GM21526 (cell line): ENCODE measurements around the gene KDM5C.

ENCODE experiments used
- ATAC-seq: cut with Tn5 transposase; IDR thresholded peaks from one replicate; pipeline ENCODE4 v1.9.1; 2021; ENCODE audit warnings: moderate library complexity; ENCODE audit not compliant: unreplicated experiment, low FRiP score

Gene KDM5C

DNA sequence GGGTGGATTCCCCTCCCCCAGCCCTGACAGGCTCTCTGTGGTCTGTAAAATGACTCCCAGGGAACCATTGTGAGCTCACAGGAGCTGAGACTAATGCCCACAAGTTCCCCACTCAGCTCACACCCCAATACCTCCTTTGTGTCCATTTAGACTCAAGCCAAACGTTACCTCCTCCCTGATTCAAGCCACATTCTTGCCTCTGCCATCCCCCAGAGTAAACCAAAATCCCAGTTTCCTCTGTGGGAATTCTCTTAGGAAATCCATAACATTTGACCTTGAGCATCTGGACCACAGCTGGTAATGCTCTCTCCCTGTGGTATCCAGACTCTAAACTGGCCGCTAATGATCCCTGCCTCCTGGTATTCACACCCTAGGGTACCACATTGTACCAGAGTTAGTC lies 26.3 kb upstream of the KDM5C start:
- no peak for ATAC-seq

DNA sequence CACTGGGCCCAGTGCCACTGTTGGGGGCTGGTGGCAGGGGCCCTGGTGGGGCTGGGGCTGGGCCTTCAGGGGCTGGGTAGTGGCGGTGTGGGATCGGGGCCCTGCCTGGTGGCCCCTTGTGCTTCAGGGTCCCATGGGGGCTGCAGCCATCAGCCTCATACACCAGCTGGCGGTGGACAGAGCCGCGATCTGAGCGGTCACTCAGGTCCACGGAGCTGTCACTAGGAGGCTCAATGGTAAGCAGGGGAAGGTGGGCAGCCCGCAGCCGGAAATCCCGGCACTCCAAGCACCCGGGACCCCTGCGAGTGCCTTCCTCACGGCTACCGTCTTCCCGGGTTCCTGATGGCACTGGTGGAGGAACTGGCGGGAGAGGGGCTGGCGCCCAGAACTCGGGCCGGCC lies 25.5 kb upstream of the KDM5C start:
- no peak for ATAC-seq

DNA sequence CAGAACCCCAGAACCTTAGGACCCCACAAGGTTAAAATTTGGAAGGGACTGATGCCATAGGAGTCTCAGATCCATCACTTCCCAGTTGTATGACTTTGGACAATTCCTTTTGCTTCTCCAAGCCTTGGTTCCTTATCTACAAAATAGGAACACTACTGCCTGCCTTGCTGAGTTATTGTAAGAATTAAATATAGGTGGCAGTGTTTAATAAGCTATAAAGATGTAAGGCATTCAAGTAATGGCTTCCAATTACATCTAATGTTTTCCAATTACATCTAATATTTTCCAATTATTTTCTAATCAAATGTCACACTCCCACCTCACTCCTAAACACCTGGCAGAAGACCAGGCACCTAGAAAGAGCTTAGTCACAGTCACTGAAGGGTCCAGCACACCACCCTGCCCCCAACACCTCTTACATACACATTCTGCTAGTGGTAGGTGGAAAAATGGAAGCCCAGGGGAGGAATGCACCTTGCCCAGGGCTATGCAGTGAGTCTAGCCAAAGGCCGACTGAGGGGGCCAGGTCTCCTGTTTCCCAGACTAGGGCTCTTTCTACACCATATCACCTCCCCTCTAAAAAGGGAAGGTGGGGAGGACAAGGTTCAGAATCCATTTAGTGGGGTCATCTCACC lies 24.5 kb upstream of the KDM5C start:
- no peak for ATAC-seq

GRCh38 chrX:53247928-53248327 lies 22.9 kb upstream of the KDM5C start:
- no peak for ATAC-seq

- ATAC-seq, result no peak
Measured at GRCh38 chrX:53246231-53246630, 21.2 kb upstream of the KDM5C start.

DNA sequence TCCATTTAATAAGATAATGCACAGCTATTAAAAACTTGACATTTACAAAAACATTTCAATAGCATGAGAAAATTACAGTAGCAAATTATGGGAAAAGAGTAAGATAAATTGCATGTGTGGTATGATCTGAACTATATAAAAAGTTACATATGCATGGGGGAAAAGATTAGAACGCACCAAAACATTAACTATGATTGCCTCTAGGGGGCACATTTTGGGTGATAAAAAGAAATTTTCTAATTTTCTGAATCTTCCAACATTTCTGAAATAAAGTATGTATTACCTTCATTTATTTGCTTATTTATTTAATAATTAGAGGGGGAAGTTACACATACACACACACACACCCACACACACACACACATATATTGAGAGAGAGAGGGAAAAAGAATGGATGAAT lies 19.6 kb upstream of the KDM5C start:
- no peak for ATAC-seq

- no peak for ATAC-seq
Measured at GRCh38 chrX:53242310-53242709, 17.3 kb upstream of the KDM5C start.

DNA sequence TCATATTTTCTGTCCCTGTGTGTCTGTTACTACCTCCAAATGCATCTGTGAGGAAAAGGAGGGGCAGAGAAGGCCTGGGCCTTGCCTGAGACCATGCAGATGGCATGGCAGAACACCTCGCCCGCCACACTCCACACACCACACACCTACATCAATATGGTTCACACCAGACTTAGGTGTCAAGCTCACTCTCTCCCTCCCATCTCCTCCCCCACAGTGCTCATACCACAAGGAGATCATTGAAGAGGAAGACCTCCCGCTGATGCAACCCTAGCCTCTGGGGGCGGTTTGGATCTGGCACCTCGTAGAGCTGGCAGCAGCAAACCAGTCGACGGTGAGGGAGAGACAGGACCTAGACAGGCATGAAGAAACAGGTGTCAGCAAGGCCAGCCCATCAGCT lies 16.6 kb upstream of the KDM5C start:
- no peak for ATAC-seq

- no peak for ATAC-seq
Measured at GRCh38 chrX:53239474-53239873, 14.5 kb upstream of the KDM5C start.

GRCh38 chrX:53237056-53237455 lies 12.0 kb upstream of the KDM5C start:
- ATAC-seq, result no peak

- ATAC-seq, result no peak
Measured at GRCh38 chrX:53236025-53236679, 11.1 kb upstream of the KDM5C start.

DNA sequence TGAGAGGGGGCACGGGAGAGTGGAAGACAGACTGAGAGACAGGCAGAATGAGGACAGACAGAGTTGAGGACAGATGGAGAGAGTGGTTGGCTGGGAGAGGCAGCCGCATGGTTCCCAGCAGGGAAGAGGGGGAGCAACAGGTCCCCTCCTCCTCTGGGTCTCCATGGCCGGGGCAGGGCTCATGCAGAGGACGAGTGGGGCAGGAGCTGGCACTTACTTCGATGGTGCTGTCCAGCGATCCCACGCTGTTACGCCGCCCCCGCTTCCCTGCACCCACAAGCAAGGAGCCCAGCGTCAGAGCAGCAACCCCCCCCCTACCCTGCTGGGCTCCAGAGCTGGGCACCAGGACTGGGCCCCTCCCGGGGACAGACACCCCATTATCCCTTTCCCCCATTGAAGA lies 10.6 kb upstream of the KDM5C start:
- ATAC-seq, result no peak

DNA sequence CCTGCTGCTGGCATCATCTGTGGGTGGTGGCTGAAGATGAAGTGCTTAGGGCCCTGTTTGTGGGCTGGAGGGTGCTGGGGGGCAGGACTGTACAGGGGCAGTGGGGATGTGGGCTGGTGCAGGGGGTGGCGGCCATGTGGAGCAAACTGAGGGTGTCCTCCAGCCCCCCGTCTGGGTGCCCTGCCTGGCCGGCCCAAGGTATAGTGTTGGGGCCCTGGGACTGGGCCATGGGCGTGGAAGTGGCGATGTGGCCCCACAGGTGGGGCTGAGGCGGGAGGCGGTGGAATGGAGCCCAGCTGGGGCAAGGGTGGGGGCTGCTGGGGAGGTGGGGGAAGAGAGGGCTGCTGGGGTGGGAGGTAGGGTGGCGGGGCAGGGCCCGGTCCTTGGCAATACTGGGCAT lies 9.5 kb upstream of the KDM5C start:
- no peak for ATAC-seq

GRCh38 chrX:53233536-53233935 lies 8.5 kb upstream of the KDM5C start:
- ATAC-seq, result no peak

DNA sequence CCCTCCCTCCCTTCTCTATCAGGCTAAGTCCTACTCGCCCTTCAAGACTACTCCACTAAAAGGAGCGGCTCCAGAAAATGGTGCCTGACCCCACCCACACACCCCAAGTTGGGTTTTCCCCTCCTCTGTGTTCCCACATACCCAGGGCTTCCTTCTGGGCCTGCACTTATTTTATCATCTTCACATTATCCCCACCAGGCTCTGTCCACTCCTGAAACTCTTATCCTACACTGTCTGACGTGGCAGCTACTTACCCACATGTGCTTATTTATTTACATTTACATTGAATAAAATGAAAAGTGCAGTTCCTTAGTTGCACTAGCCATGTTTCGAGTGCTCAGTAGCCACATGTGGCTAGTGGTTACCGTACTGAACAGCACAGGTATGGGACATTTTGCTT lies 5.1 kb upstream of the KDM5C start:
- no peak for ATAC-seq

DNA sequence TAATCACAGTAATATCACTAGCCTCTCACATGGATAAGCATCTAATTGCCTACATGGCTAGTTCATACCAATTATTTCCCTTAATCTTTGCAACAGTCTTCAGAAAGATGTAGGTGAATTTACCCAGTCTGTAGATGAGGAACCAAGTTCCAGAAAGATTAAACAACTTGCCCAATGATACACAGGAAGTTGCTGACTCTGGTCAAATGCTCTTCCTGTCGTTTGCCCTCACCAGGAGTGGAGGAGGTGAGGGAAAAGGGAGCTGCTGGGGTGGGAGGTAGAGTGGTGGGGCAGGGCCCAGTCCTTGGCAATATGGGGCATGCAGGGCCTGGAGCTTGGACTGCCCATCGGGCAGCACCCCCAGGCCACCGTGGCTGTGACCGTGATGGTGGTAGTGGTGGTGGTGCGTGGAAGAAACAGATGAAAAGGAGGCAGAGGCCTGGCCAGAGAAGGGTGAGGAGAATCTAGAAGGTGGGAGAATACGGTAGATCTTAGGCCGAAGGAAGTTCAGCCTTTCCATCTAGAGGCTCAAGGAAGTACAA lies 2.3 kb upstream of the KDM5C start:
- ATAC-seq, result no peak

GRCh38 chrX:53223955-53224859 lies 800 bp downstream of the KDM5C start:
- no peak for ATAC-seq

GRCh38 chrX:53223068-53223693 lies 1.8 kb downstream of the KDM5C start:
- no peak for ATAC-seq

- ATAC-seq, result no peak
Measured at GRCh38 chrX:53211391-53211978, 13.5 kb downstream of the KDM5C start.

DNA sequence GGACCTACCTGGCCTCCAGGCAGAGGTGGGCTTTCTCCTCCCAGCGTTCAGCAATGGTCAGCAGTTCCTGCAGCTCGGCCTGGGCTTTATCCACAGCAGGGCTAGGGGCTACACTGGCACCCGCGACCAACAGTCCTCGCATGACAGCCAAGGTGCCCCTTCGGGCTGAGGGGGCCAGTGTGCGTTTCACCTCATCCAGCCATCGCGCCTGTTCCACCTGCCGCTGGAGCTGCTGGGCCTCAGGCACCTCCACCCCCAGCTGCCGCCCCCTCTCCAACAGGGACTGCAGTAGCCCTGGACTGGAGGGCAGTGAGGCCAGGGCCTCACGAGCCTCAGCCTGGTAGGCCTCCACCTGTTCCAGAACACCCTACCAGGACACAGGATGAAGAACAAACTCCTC lies 28.3 kb downstream of the KDM5C start:
- ATAC-seq, result no peak

DNA sequence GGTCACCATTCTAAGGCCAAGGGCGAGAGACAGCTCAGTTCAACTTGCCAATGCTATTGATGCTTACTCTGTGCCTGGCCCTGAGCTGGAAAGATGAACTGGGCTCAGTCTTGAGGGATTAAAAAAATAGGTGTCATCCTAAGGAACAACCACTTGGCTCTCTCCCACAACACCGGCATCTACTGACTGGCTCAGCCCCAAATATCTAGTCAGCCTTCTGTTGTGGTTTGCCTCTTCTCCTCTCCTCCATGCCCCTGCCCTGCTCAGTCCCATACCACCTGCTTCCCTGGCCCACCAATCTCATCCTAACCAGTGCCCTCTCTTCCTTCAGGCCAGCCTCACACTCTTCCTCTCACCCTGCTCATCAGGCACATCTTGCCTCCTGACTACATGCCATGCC lies 29.6 kb downstream of the KDM5C start:
- ATAC-seq, result no peak
